Activated CD4-positive, CD25-positive, alpha-beta regulatory T cell treated with anti-CD3 and anti-CD28 coated beads, Interleukin-2, amount 50 U/mL, for 16 hours (primary cell): Measurements from ENCODE around the gene CHM.

Source experiments
- DNase-seq: peaks from one replicate; pipeline ENCODE4 v3.0.0-alpha.2; 2020; ENCODE audit warnings: low read depth, low spot score

CHM gene

GRCh38 chrX:85905851-85906250, 141.5 kb downstream of the CHM start:
- no peak for DNase-seq

GRCh38 chrX:85903692-85904471, 143.5 kb downstream of the CHM start:
- no peak for DNase-seq

- DNase-seq, result no peak
These were observed 149.8 kb downstream of the CHM start for GRCh38 chrX:85897362-85898126.

DNA sequence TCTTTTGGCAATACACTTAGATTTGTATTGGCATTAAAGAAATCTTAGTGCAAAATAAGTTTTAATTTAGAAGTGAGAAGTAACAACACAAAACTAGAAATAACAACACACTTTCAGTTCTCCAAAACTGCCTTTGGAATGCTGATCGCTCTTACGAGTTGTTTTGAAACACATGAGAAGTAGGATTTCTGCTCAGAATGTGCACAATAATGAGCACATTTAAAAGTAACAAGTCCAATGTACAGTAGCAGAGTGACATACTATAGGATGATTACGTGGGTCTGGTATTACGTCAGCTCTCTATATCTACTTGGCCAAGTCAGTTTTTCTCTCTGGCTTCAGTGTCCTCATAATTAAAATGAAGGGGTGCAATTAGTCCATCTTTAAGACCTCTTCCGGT, 164.8 kb downstream of the CHM start:
- no peak for DNase-seq

DNA sequence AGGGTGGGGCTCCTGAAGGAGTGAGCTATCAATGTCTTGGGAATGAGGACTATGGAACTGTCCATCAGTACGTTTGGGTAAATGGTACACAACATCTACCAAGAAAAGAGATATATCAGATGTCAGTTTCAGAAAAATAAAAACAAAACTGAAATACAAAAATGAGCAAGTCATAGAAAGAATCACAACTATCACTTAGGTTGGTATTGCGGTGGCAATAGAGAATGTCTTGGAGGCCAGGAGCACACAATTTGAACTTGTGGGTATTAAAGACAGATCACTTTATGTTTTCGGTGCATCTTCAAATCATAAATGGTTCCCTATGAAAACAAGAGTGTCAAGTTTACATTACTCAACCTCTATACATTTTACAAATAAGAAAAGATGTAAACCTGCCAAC, 176.8 kb downstream of the CHM start:
- DNase-seq, result no peak

GRCh38 chrX:85865324-85865723, 182.0 kb downstream of the CHM start:
- DNase-seq, result no peak

GRCh38 chrX:85859426-85859825, 187.9 kb downstream of the CHM start:
- DNase-seq, result no peak

DNA sequence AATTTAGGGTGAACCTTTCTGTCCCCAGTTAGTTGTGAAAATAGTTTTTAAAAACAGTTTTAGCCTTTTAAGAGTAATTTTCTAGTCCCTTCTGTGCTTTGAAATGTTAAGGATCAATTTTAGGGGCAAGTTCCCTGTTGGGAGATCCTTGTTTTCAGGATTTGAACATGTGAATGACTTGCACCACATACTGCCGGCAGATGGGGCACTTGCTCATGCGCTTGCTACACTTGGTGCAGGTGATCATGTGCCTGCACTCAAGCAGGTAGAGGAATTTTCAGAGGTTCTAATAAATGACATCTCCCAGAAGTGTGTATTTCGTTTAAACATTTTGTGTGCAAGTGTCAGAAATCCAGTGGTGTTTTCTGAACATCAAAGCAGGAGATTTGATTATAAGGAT, 195.9 kb downstream of the CHM start:
- no peak for DNase-seq

DNA sequence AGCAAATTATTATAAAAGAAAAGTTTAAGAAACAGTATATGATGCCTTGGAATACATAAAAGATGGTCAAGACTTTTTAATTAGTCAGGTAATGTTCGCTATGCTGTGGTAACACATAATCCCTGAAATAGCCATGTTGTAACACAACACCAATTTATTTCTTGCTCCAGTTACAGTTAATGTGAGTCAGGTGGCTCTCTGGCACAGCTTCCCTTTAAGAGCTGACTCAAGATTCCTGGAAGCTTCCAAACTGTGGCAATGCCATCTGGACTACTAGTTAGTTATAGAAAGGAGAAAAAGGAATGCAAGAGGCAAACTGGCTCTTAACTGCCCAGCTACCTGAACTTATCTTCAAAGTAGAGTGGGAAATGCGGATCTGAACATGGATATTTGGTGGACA, 210.5 kb downstream of the CHM start:
- no peak for DNase-seq

GRCh38 chrX:85828771-85829170, 218.6 kb downstream of the CHM start:
- DNase-seq, result no peak

- no peak for DNase-seq
These were observed 232.1 kb downstream of the CHM start for GRCh38 chrX:85815203-85815751.
